ENCODE data around the gene VWCE.
"Not testable (repeated sequence)": the region's sequence is repeated elsewhere in the genome, so short reads cannot be mapped to it uniquely, and the experiment has no call there.

VWCE gene

GRCh38 chr11:61254403-61255025 is 40.6 kb downstream of the VWCE start:
- peak; percentile 66 for DNase-seq (ENCODE audit: low read depth)

- DNase-seq (ENCODE audit: low read depth), result not testable (repeated sequence)
These were observed 42.8 kb downstream of the VWCE start for GRCh38 chr11:61252332-61252731.

- not testable (repeated sequence) for DNase-seq (ENCODE audit: low read depth)
These were observed 44.0 kb downstream of the VWCE start for GRCh38 chr11:61250796-61251765.

- DNase-seq (ENCODE audit: low read depth), result not testable (repeated sequence)
These were observed 45.9 kb downstream of the VWCE start for GRCh38 chr11:61249201-61249600.

GRCh38 chr11:61248071-61248470 is 47.0 kb downstream of the VWCE start:
- DNase-seq (ENCODE audit: low read depth), result not testable (repeated sequence)

- DNase-seq (ENCODE audit: low read depth), result not testable (repeated sequence)
These were observed 49.7 kb downstream of the VWCE start for GRCh38 chr11:61245284-61245964.

- DNase-seq (ENCODE audit: low read depth), result not testable (repeated sequence)
These were observed 53.6 kb downstream of the VWCE start for GRCh38 chr11:61241526-61241925.

- DNase-seq (ENCODE audit: low read depth), result not testable (repeated sequence)
These were observed 54.2 kb downstream of the VWCE start, which contains the start of gene PGA5 for GRCh38 chr11:61240875-61241274. Gene PGA5 (plus strand): TSS chr11:61241175. CDS start chr11:61241227, 52 bp downstream.

- DNase-seq (ENCODE audit: low read depth), result not testable (repeated sequence)
These were observed 54.8 kb downstream of the VWCE start for GRCh38 chr11:61240288-61240687.

- not testable (repeated sequence) for DNase-seq (ENCODE audit: low read depth)
These were observed 58.0 kb downstream of the VWCE start for GRCh38 chr11:61237130-61237529.

GRCh38 chr11:61232548-61233145 is 62.5 kb downstream of the VWCE start:
- DNase-seq (ENCODE audit: low read depth), result not testable (repeated sequence)

- DNase-seq (ENCODE audit: low read depth), result not testable (repeated sequence)
These were observed 63.5 kb downstream of the VWCE start for GRCh38 chr11:61231585-61231984.

GRCh38 chr11:61231033-61231432 is 64.1 kb downstream of the VWCE start:
- not testable (repeated sequence) for DNase-seq (ENCODE audit: low read depth)

- not testable (repeated sequence) for DNase-seq (ENCODE audit: low read depth)
These were observed 65.7 kb downstream of the VWCE start for GRCh38 chr11:61229458-61229857.

GRCh38 chr11:61226457-61227137 is 68.5 kb downstream of the VWCE start:
- DNase-seq (ENCODE audit: low read depth), result not testable (repeated sequence)

GRCh38 chr11:61222692-61223091 is 72.4 kb downstream of the VWCE start:
- not testable (repeated sequence) for DNase-seq (ENCODE audit: low read depth)

- DNase-seq (ENCODE audit: low read depth), result not testable (repeated sequence)
These were observed 73.1 kb downstream of the VWCE start, which contains the start of gene PGA4 for GRCh38 chr11:61222047-61222446. Gene PGA4 (plus strand): TSS chr11:61222347. CDS start chr11:61222401, 54 bp downstream.

- not testable (repeated sequence) for DNase-seq (ENCODE audit: low read depth)
These were observed 76.1 kb downstream of the VWCE start for GRCh38 chr11:61219016-61219415.

GRCh38 chr11:61218306-61218705 is 76.8 kb downstream of the VWCE start:
- DNase-seq (ENCODE audit: low read depth), result not testable (repeated sequence)

- DNase-seq (ENCODE audit: low read depth), result not testable (repeated sequence)
These were observed 81.3 kb downstream of the VWCE start for GRCh38 chr11:61213711-61214324.
